Measurements from ENCODE around the gene TPRA1. TPM values are rescaled to one million over a fixed set of nuclear protein-coding genes. Genes with fewer than 3 reads are reported as not detected.

Gene TPRA1
- total RNA-seq, 4 donors from 2014 or later: 19.9 to 43.1 (median 33.1) TPM

GRCh38 chr3:127565711-127566110, 24.8 kb downstream of the TPRA1 start:
- H3K9me3 ChIP-seq: no peaks in the 10 kb centered on the region
- H3K4me1 ChIP-seq: no peaks in the 10 kb centered on the region
- TF ChIP-seq, protein P1, sequence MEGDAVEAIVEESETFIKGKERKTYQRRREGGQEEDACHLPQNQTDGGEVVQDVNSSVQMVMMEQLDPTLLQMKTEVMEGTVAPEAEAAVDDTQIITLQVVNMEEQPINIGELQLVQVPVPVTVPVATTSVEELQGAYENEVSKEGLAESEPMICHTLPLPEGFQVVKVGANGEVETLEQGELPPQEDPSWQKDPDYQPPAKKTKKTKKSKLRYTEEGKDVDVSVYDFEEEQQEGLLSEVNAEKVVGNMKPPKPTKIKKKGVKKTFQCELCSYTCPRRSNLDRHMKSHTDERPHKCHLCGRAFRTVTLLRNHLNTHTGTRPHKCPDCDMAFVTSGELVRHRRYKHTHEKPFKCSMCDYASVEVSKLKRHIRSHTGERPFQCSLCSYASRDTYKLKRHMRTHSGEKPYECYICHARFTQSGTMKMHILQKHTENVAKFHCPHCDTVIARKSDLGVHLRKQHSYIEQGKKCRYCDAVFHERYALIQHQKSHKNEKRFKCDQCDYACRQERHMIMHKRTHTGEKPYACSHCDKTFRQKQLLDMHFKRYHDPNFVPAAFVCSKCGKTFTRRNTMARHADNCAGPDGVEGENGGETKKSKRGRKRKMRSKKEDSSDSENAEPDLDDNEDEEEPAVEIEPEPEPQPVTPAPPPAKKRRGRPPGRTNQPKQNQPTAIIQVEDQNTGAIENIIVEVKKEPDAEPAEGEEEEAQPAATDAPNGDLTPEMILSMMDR (IDR thresholded peaks at IDR 0.05): no peak
- TF ChIP-seq EP300 (IDR thresholded peaks at IDR 0.05): no peak
- no peak for TF ChIP-seq POLR2A (IDR thresholded peaks at IDR 0.05; ENCODE audit: low read depth)
- TF ChIP-seq POLR2AphosphoS5 (IDR thresholded peaks at IDR 0.05): no peak
- no peak overlapping the region for H3K27ac ChIP-seq (replicated peaks in 1 of 4)
- 85% methylated on average over 5 of the region's 7 CpGs for WGBS
- DNase-seq (ENCODE audit: extremely low spot score): no peak
- no peak overlapping the region for H3K4me3 ChIP-seq
- H3K27me3 ChIP-seq: peaks cover 0 to 10% (median 0%) of the 10 kb centered on the region in 4 donors
- intact Hi-C loops (cut with DNase I): no loop called here
- H3K36me3 ChIP-seq: peaks cover 0 to 15% (median 10%) of the 10 kb centered on the region in 4 donors

GRCh38 chr3:127560051-127560787, 30.3 kb downstream of the TPRA1 start:
- DNase-seq (ENCODE audit: extremely low spot score): no peak
- Histone ChIP-seq H3K27ac (replicated peaks in 1 of 4) (no peak overlapping the region), H3K4me3 (no peak overlapping the region), H3K36me3 (peaks cover 0 to 4% (median 0%) of the 10 kb centered on the region in 4 donors), H3K27me3 (peaks cover 0 to 23% (median 0%) of the 10 kb centered on the region in 4 donors), H3K9me3 (no peaks in the 10 kb centered on the region), H3K4me1 (no peaks in the 10 kb centered on the region)
- intact Hi-C loops (cut with DNase I): no loop called here
- WGBS: 68% methylated on average over 3 of the region's 3 CpGs
- TF ChIP-seq EP300 (IDR thresholded peaks at IDR 0.05): no peak
- TF ChIP-seq, protein P1 (IDR thresholded peaks at IDR 0.05): no peak
- no peak for TF ChIP-seq POLR2AphosphoS5 (IDR thresholded peaks at IDR 0.05)
- TF ChIP-seq POLR2A (IDR thresholded peaks at IDR 0.05; ENCODE audit: low read depth): no peak

GRCh38 chr3:127556565-127556964, 34.0 kb downstream of the TPRA1 start:
- Histone ChIP-seq H3K36me3 (peaks cover 0 to 4% (median 0%) of the 10 kb centered on the region in 4 donors), H3K9me3 (no peaks in the 10 kb centered on the region), H3K4me3 (no peak overlapping the region), H3K27me3 (peaks cover 0 to 13% (median 0%) of the 10 kb centered on the region in 4 donors), H3K27ac (replicated peaks in 1 of 4) (no peak overlapping the region), H3K4me1 (no peaks in the 10 kb centered on the region)
- WGBS: 64% methylated on average over 5 of the region's 6 CpGs
- DNase-seq (ENCODE audit: extremely low spot score): no peak
- TF ChIP-seq POLR2AphosphoS5 (IDR thresholded peaks at IDR 0.05) (no peak), POLR2A (IDR thresholded peaks at IDR 0.05; ENCODE audit: low read depth) (no peak), EP300 (IDR thresholded peaks at IDR 0.05) (no peak)
- TF ChIP-seq, protein P1 (IDR thresholded peaks at IDR 0.05): no peak
- intact Hi-C loops (cut with DNase I): no loop called here

DNA sequence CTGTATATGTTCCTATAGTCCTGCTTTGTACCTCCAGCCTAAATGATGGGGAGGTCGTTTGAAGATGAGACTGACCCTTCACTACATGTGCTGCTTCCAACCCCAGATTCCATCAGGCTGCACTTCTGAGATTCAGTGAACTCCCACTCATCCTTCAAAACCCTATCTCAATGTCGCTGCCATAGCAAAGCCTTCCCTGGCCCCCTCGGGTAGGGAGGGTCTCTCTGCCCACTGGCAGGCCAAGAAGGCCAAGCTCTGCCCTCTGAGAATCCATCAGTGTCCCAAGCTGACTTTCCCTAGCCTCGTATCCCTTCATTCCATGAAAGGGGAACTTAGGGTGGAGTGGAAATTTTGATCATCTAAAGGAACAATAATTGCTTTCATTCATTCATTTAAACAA, 35.4 kb downstream of the TPRA1 start:
- DNase-seq (ENCODE audit: extremely low spot score): no peak
- no peaks in the 10 kb centered on the region for H3K4me1 ChIP-seq
- 78% methylated on average over 4 of the region's 4 CpGs for WGBS
- peaks cover 0 to 4% (median 0%) of the 10 kb centered on the region in 4 donors for H3K36me3 ChIP-seq
- H3K27me3 ChIP-seq: peaks cover 0 to 9% (median 0%) of the 10 kb centered on the region in 4 donors
- TF ChIP-seq EP300 (IDR thresholded peaks at IDR 0.05) (no peak), POLR2AphosphoS5 (IDR thresholded peaks at IDR 0.05) (no peak), POLR2A (IDR thresholded peaks at IDR 0.05; ENCODE audit: low read depth) (no peak)
- TF ChIP-seq, protein P1 (IDR thresholded peaks at IDR 0.05): no peak
- no peak overlapping the region for H3K27ac ChIP-seq (replicated peaks in 1 of 4)
- no peaks in the 10 kb centered on the region for H3K9me3 ChIP-seq
- intact Hi-C loops (cut with DNase I): no loop called here
- H3K4me3 ChIP-seq: no peak overlapping the region

Measured in esophagus muscularis mucosa (tissue), 4 donors.